ENCODE results near the gene KCNB1. TPM values are rescaled to one million over a fixed set of nuclear protein-coding genes. Genes with fewer than 3 reads are reported as not detected.

KCNB1 gene
- total and polyA plus RNA-seq, 4 donors: under 0.01 to 3.4 (median 1.4) TPM

GRCh38 chr20:49505518-49505917 is 23.1 kb upstream of the KCNB1 start:
- TF ChIP-seq HNF4G (IDR thresholded peaks at IDR 0.05) (no peak), TAF1 (conservative IDR thresholded peaks at IDR 0.05) (no peak), CTCF (IDR thresholded peaks at IDR 0.05; ENCODE audit: low read depth, low read length, missing input control) (no peak), FOXA1 (IDR thresholded peaks at IDR 0.05) (no peak), GABPA (IDR thresholded peaks at IDR 0.05 in 1 of 2, conservative IDR thresholded peaks at IDR 0.05 in 1 of 2) (no peak), EGR1 (IDR thresholded peaks at IDR 0.05; ENCODE audit: low read depth in 2 of 2) (no peak), FOXA2 (IDR thresholded peaks at IDR 0.05) (no peak), HNF4A (conservative IDR thresholded peaks at IDR 0.05) (no peak), ZBTB33 (IDR thresholded peaks at IDR 0.05) (no peak), RXRA (IDR thresholded peaks at IDR 0.05) (no peak), RAD21 (IDR thresholded peaks at IDR 0.05) (no peak)
- TF ChIP-seq, protein P1, sequence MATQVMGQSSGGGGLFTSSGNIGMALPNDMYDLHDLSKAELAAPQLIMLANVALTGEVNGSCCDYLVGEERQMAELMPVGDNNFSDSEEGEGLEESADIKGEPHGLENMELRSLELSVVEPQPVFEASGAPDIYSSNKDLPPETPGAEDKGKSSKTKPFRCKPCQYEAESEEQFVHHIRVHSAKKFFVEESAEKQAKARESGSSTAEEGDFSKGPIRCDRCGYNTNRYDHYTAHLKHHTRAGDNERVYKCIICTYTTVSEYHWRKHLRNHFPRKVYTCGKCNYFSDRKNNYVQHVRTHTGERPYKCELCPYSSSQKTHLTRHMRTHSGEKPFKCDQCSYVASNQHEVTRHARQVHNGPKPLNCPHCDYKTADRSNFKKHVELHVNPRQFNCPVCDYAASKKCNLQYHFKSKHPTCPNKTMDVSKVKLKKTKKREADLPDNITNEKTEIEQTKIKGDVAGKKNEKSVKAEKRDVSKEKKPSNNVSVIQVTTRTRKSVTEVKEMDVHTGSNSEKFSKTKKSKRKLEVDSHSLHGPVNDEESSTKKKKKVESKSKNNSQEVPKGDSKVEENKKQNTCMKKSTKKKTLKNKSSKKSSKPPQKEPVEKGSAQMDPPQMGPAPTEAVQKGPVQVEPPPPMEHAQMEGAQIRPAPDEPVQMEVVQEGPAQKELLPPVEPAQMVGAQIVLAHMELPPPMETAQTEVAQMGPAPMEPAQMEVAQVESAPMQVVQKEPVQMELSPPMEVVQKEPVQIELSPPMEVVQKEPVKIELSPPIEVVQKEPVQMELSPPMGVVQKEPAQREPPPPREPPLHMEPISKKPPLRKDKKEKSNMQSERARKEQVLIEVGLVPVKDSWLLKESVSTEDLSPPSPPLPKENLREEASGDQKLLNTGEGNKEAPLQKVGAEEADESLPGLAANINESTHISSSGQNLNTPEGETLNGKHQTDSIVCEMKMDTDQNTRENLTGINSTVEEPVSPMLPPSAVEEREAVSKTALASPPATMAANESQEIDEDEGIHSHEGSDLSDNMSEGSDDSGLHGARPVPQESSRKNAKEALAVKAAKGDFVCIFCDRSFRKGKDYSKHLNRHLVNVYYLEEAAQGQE (IDR thresholded peaks at IDR 0.05): no peak
- TF ChIP-seq, protein P2, sequence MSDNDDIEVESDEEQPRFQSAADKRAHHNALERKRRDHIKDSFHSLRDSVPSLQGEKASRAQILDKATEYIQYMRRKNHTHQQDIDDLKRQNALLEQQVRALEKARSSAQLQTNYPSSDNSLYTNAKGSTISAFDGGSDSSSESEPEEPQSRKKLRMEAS (IDR thresholded peaks at IDR 0.05): no peak
- no peak overlapping the region for H3K4me3 ChIP-seq (ENCODE audit: low read depth in 1 of 3, low read length in 3 of 3)
- peaks cover 0 to 3% (median 0%) of the 10 kb centered on the region in 4 donors for H3K27me3 ChIP-seq (ENCODE audit: control insufficient read depth in 4 of 4, insufficient read depth in 4 of 4, low read length in 3 of 4)
- H3K9me3 ChIP-seq (ENCODE audit: control insufficient read depth in 4 of 4, low read length in 3 of 4): no peaks in the 10 kb centered on the region
- no peak overlapping the region for H3K27ac ChIP-seq (ENCODE audit: low read depth in 1 of 2, low read length in 2 of 2)
- WGBS: 34% methylated on average over 9 of the region's 9 CpGs
- DNase-seq (ENCODE audit: low spot score): no peak
- H3K9ac ChIP-seq (ENCODE audit: low read depth in 1 of 2, low read length in 2 of 2): no peak overlapping the region
- H3K36me3 ChIP-seq (ENCODE audit: control insufficient read depth in 4 of 4, insufficient read depth in 3 of 4, low read depth in 1 of 4, low read length in 3 of 4): no peaks in the 10 kb centered on the region
- H3K4me1 ChIP-seq (ENCODE audit: control insufficient read depth in 4 of 4, insufficient read depth in 4 of 4, low read length in 3 of 4): no peaks in the 10 kb centered on the region

DNA sequence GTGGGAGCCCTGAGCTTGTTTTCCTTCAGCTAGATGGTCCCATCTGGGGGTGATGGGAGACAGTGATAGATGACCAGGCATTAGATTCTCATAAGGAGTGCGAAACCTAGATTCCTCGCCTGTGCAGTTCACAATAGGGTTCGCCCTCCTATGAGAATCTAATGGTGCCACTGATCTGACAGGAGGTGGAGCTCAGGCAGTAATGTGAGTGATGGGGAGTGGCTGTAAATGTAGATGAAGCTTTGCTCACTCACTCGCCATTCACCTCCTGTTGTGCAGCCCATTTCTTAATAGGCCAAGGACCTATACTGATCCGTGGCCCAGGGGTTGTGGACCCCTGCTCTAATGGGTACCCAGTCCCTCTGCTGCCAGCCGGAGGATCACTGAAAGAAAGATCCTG is 20.7 kb upstream of the KCNB1 start:
- Histone ChIP-seq H3K9me3 (ENCODE audit: control insufficient read depth in 4 of 4, low read length in 3 of 4) (no peaks in the 10 kb centered on the region), H3K9ac (ENCODE audit: low read depth in 1 of 2, low read length in 2 of 2) (no peak overlapping the region), H3K36me3 (ENCODE audit: control insufficient read depth in 4 of 4, insufficient read depth in 3 of 4, low read depth in 1 of 4, low read length in 3 of 4) (no peaks in the 10 kb centered on the region), H3K4me1 (ENCODE audit: control insufficient read depth in 4 of 4, insufficient read depth in 4 of 4, low read length in 3 of 4) (no peaks in the 10 kb centered on the region), H3K27me3 (ENCODE audit: control insufficient read depth in 4 of 4, insufficient read depth in 4 of 4, low read length in 3 of 4) (peaks cover 0 to 3% (median 0%) of the 10 kb centered on the region in 4 donors), H3K27ac (ENCODE audit: low read depth in 1 of 2, low read length in 2 of 2) (no peak overlapping the region), H3K4me3 (ENCODE audit: low read depth in 1 of 3, low read length in 3 of 3) (no peak overlapping the region)
- 79% methylated on average over 6 of the region's 6 CpGs for WGBS
- TF ChIP-seq GABPA (IDR thresholded peaks at IDR 0.05 in 1 of 2, conservative IDR thresholded peaks at IDR 0.05 in 1 of 2) (no peak), ZBTB33 (IDR thresholded peaks at IDR 0.05) (no peak), NR2F2 (IDR thresholded peaks at IDR 0.05) (no peak), RAD21 (IDR thresholded peaks at IDR 0.05) (no peak), HNF4G (IDR thresholded peaks at IDR 0.05) (no peak), JUND (IDR thresholded peaks at IDR 0.05) (no peak), YY1 (IDR thresholded peaks at IDR 0.05) (no peak), FOXA2 (IDR thresholded peaks at IDR 0.05) (no peak), EGR1 (IDR thresholded peaks at IDR 0.05; ENCODE audit: low read depth in 2 of 2) (no peak), HNF4A (conservative IDR thresholded peaks at IDR 0.05) (no peak), RXRA (IDR thresholded peaks at IDR 0.05) (no peak), CTCF (IDR thresholded peaks at IDR 0.05; ENCODE audit: low read depth, low read length, missing input control) (no peak), SP1 (IDR thresholded peaks at IDR 0.05) (no peak), FOXA1 (IDR thresholded peaks at IDR 0.05) (no peak)
- TF ChIP-seq, protein P3, sequence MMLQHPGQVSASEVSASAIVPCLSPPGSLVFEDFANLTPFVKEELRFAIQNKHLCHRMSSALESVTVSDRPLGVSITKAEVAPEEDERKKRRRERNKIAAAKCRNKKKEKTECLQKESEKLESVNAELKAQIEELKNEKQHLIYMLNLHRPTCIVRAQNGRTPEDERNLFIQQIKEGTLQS (IDR thresholded peaks at IDR 0.05): no peak
- DNase-seq (ENCODE audit: low spot score): no peak
